ENCODE measurements around the gene RRP15. TPM values are rescaled to one million over a fixed set of nuclear protein-coding genes. Genes with fewer than 3 reads are reported as not detected.
A peak's percentile ranks its signal among the peaks of the same experiment; 100 is the strongest.

RRP15 gene
- total RNA-seq, 1 experiment from 2014 or later: 25.6 TPM

DNA sequence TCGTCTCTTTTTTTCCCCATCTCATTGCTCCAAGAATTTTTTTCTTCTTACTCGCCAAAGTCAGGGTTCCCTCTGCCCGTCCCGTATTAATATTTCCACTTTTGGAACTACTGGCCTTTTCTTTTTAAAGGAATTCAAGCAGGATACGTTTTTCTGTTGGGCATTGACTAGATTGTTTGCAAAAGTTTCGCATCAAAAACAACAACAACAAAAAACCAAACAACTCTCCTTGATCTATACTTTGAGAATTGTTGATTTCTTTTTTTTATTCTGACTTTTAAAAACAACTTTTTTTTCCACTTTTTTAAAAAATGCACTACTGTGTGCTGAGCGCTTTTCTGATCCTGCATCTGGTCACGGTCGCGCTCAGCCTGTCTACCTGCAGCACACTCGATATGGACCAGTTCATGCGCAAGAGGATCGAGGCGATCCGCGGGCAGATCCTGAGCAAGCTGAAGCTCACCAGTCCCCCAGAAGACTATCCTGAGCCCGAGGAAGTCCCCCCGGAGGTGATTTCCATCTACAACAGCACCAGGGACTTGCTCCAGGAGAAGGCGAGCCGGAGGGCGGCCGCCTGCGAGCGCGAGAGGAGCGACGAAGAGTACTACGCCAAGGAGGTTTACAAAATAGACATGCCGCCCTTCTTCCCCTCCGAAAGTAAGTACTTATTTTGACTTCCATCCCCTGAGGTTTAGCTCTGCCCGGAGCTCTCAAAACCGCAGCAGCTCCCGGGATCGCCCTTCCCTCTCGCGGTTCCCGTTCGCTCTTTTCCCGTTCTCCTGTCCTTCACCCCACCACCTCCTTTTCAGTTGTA lies 61.5 kb downstream of the RRP15 start:
- DNase-seq: peak; percentile 60
- CTCF ChIA-PET: interaction anchor here (1.0 to 3.4 kb wide), 2 partner anchors 720 kb away, joined by 4 to 14 read pairs; no protein-coding TSS in a partner anchor

DNA sequence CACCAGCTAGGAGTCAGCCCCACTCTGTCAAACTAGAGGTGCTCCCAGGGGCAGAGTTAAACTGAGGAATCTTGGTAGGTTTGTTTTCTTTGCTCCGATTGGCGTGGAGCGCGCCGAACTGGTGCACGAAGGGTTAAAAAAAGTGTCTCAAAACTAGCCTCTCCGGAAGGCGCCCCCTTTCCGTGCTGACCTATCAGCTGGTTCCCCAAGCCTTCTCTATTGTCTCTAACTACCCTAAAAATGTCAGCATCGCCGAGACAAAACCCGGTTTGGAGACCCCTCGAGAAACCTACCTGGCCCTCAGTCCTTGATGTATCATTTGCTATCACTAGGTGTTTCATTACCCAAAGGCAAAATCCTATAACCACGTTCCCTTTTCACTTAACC lies 62.2 kb downstream of the RRP15 start:
- CTCF ChIA-PET: interaction anchor here (1.0 kb wide), 1 partner anchor 719 kb away, joined by 4 read pairs; no protein-coding TSS in a partner anchor
- Histone ChIP-seq H3K9me3 (ENCODE audit: low read length) (no peaks in the 10 kb centered on the region), H3K4me1 (ENCODE audit: insufficient read depth, low read length) (peaks cover 45% of the 10 kb centered on the region), H4K20me1 (ENCODE audit: low read length) (peaks cover 41% of the 10 kb centered on the region), H2AFZ (ENCODE audit: low read length) (peak overlapping the region; percentile 42), H3K9ac (ENCODE audit: low read length) (peak overlapping the region; percentile 94), H3K27ac (ENCODE audit: low read length) (peak overlapping the region; percentile 84), H3K36me3 (ENCODE audit: low read depth, low read length) (peaks cover 16% of the 10 kb centered on the region; the same call in 1 of the 2 replicates), H3K9me2 (replicated peaks; ENCODE audit: low read length) (no peaks in the 10 kb centered on the region), H3K4me3 (ENCODE audit: low read length) (peak overlapping the region; percentile 78), H3K4me2 (ENCODE audit: low read length) (peak overlapping the region; percentile 89), H3F3A (ENCODE audit: low read length, unreplicated experiment) (peaks cover 4% of the 10 kb centered on the region), H3K79me2 (ENCODE audit: low read length) (peaks cover 95% of the 10 kb centered on the region), H3K27me3 (ENCODE audit: low read length) (no peaks in the 10 kb centered on the region)
- intact Hi-C loops (cut with micrococcal nuclease): loop anchor here (1.0 to 10.0 kb wide), 8 partner anchors 30 to 970 kb away; no protein-coding TSS in a partner anchor
- TF ChIP-seq EZH2phosphoT487 (IDR thresholded peaks at IDR 0.05; ENCODE audit: borderline replicate concordance, low read length) (no peak), EZH2 (IDR thresholded peaks at IDR 0.05; ENCODE audit: low read length, unreplicated experiment) (no peak)
- TF ChIP-seq, protein P1, sequence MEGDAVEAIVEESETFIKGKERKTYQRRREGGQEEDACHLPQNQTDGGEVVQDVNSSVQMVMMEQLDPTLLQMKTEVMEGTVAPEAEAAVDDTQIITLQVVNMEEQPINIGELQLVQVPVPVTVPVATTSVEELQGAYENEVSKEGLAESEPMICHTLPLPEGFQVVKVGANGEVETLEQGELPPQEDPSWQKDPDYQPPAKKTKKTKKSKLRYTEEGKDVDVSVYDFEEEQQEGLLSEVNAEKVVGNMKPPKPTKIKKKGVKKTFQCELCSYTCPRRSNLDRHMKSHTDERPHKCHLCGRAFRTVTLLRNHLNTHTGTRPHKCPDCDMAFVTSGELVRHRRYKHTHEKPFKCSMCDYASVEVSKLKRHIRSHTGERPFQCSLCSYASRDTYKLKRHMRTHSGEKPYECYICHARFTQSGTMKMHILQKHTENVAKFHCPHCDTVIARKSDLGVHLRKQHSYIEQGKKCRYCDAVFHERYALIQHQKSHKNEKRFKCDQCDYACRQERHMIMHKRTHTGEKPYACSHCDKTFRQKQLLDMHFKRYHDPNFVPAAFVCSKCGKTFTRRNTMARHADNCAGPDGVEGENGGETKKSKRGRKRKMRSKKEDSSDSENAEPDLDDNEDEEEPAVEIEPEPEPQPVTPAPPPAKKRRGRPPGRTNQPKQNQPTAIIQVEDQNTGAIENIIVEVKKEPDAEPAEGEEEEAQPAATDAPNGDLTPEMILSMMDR (conservative IDR thresholded peaks at IDR 0.05; ENCODE audit: low read depth, low read length): no peak; the same call in 1 of the 2 replicates
- ATAC-seq (peak; percentile 1; the same call in 1 of the 2 replicates), DNase-seq (peak; percentile 52)
- BruUV-seq (replicated peaks): no TSS peak
- POLR2A ChIA-PET (ENCODE audit: unreplicated experiment): interaction anchor here (0.6 kb wide), 3 partner anchors 36 to 1223 kb away, joined by 3 to 4 read pairs (median 3); no protein-coding TSS in a partner anchor

More for the DNA sequence above, 61.5 kb downstream of the RRP15 start:
- Histone ChIP-seq H3K9me2 (replicated peaks; ENCODE audit: low read length) (no peaks in the 10 kb centered on the region), H3K4me3 (ENCODE audit: low read length) (peak overlapping the region; percentile 78), H3K9ac (ENCODE audit: low read length) (peak overlapping the region; percentile 94), H3K4me1 (ENCODE audit: insufficient read depth, low read length) (peaks cover 43% of the 10 kb centered on the region), H3F3A (ENCODE audit: low read length, unreplicated experiment) (peaks cover 4% of the 10 kb centered on the region), H2AFZ (ENCODE audit: low read length) (peak overlapping the region; percentile 42), H3K9me3 (ENCODE audit: low read length) (no peaks in the 10 kb centered on the region), H3K36me3 (ENCODE audit: low read depth, low read length) (peaks cover 11% of the 10 kb centered on the region; the same call in 1 of the 2 replicates), H4K20me1 (ENCODE audit: low read length) (peaks cover 39% of the 10 kb centered on the region), H3K79me2 (ENCODE audit: low read length) (peaks cover 88% of the 10 kb centered on the region), H3K27me3 (ENCODE audit: low read length) (no peaks in the 10 kb centered on the region), H3K27ac (ENCODE audit: low read length) (peak overlapping the region; percentile 84), H3K4me2 (ENCODE audit: low read length) (peak overlapping the region; percentile 89)
- BruUV-seq (replicated peaks): no TSS peak
- ATAC-seq: peak; percentile 2
- intact Hi-C loops (cut with micrococcal nuclease): loop anchor here (1.0 to 10.0 kb wide), 8 partner anchors 31 to 971 kb away; no protein-coding TSS in a partner anchor
- POLR2A ChIA-PET (ENCODE audit: unreplicated experiment): interaction anchor here (0.5 to 2.3 kb wide), 6 partner anchors 30 to 1357 kb away, joined by 3 to 23 read pairs (median 4); no protein-coding TSS in a partner anchor
- TF ChIP-seq, protein P1 (conservative IDR thresholded peaks at IDR 0.05; ENCODE audit: low read depth, low read length): no peak
- no peak for TF ChIP-seq EZH2 (IDR thresholded peaks at IDR 0.05; ENCODE audit: low read length, unreplicated experiment)
- no peak for TF ChIP-seq EZH2phosphoT487 (IDR thresholded peaks at IDR 0.05; ENCODE audit: borderline replicate concordance, low read length)

Measured in PC-3 (cell line).